Peyer's patch (tissue), 4 donors: ENCODE measurements around the gene PSMD1.

Experiments
- CTCF ChIP-seq, 6 experiments: fragments of 450-650 bp in 4 of 6; fragments of 200-600 bp in 2 of 6; sonication (generic) in 1 of 6; IDR thresholded peaks; one replicate each; pipeline ENCODE4 v1.5.1; 2017 to 2019; ENCODE audit warnings: antibody characterized with exemption in 6 of 6, mild to moderate bottlenecking in 3 of 6, moderate library complexity in 1 of 6
- POLR2A ChIP-seq, 2 donors: fragments of 450-650 bp; IDR thresholded peaks; one replicate each; pipeline ENCODE4 v1.5.1; 2017; ENCODE audit warnings: antibody characterized with exemption in 2 of 2, mild to moderate bottlenecking in 2 of 2, moderate library complexity in 2 of 2

GRCh38 chr2:231163414-231164095 is 106.9 kb downstream of the PSMD1 start:
- TF ChIP-seq CTCF (IDR thresholded peaks at IDR 0.05) (no peak), POLR2A (IDR thresholded peaks at IDR 0.05) (no peak)
